ENCODE measurements around the gene TBC1D1. TPM values are rescaled to one million over a fixed set of nuclear protein-coding genes. Genes with fewer than 3 reads are reported as not detected.

TBC1D1 gene
- total RNA-seq, 1 experiment from 2014 or later: 42.6 TPM

- no TSS peak for BruUV-seq (replicated peaks)
- POLR2A ChIA-PET (ENCODE audit: low non-redundant PET): no interaction called here
- Histone ChIP-seq H3K9me3 (ENCODE audit: low read depth, low read length, poor library complexity, severe bottlenecking) (no peaks in the 10 kb centered on the region), H3K4me3 (ENCODE audit: low read depth, low read length, poor library complexity, severe bottlenecking) (no peak overlapping the region), H3K27me3 (replicated peaks; ENCODE audit: insufficient read depth, low read depth, low read length, poor library complexity) (peaks cover 3% of the 10 kb centered on the region), H3K36me3 (ENCODE audit: insufficient read depth, low read length, poor library complexity, severe bottlenecking) (no peaks in the 10 kb centered on the region), H3K27ac (ENCODE audit: low read depth, low read length, poor library complexity, severe bottlenecking) (no peak overlapping the region), H3K4me1 (ENCODE audit: insufficient read depth, low read length, poor library complexity, severe bottlenecking) (peaks cover 8% of the 10 kb centered on the region)
- DNase-seq (ENCODE audit: low spot score): no peak
- intact Hi-C loops (cut with micrococcal nuclease; ENCODE audit: unreplicated experiment): no loop called here
- CTCF ChIA-PET: no interaction called here
- TF ChIP-seq CTCF (conservative IDR thresholded peaks at IDR 0.05; ENCODE audit: low read depth, low read length) (no peak), EZH2 (IDR thresholded peaks at IDR 0.05; ENCODE audit: borderline replicate concordance, low read depth, low read length, poor library complexity, severe bottlenecking) (no peak)
Measured at GRCh38 chr4:38188136-38188535, 297.3 kb downstream of the TBC1D1 start.

GRCh38 chr4:38188631-38189101 is 297.8 kb downstream of the TBC1D1 start:
- TF ChIP-seq EZH2 (IDR thresholded peaks at IDR 0.05; ENCODE audit: borderline replicate concordance, low read depth, low read length, poor library complexity, severe bottlenecking) (no peak), CTCF (conservative IDR thresholded peaks at IDR 0.05; ENCODE audit: low read depth, low read length) (no peak)
- no peak for DNase-seq (ENCODE audit: low spot score)
- no peak overlapping the region for H3K4me3 ChIP-seq (ENCODE audit: low read depth, low read length, poor library complexity, severe bottlenecking)
- no peaks in the 10 kb centered on the region for H3K36me3 ChIP-seq (ENCODE audit: insufficient read depth, low read length, poor library complexity, severe bottlenecking)
- H3K9me3 ChIP-seq (ENCODE audit: low read depth, low read length, poor library complexity, severe bottlenecking): no peaks in the 10 kb centered on the region
- ChIA-PET POLR2A (ENCODE audit: low non-redundant PET) (no interaction called here), CTCF (no interaction called here)
- intact Hi-C loops (cut with micrococcal nuclease; ENCODE audit: unreplicated experiment): no loop called here
- peaks cover 5% of the 10 kb centered on the region for H3K27me3 ChIP-seq (replicated peaks; ENCODE audit: insufficient read depth, low read depth, low read length, poor library complexity)
- H3K4me1 ChIP-seq (ENCODE audit: insufficient read depth, low read length, poor library complexity, severe bottlenecking): peaks cover 8% of the 10 kb centered on the region
- H3K27ac ChIP-seq (ENCODE audit: low read depth, low read length, poor library complexity, severe bottlenecking): no peak overlapping the region
- BruUV-seq (replicated peaks): no TSS peak

Other genes starting within 250 kb of the TBC1D1 start
- gene RELL1, start 204.7 kb upstream of the TBC1D1 start, total RNA-seq (2021): 6.0 and 7.2 TPM in 2 replicates
- gene PGM2, start 64.4 kb upstream of the TBC1D1 start, total RNA-seq (2021): 27.4 and 31.0 TPM in 2 replicates
- gene PTTG2, start 69.3 kb downstream of the TBC1D1 start, total RNA-seq (2021): not detected in 2 replicates